ENCODE data around the gene EGFL8. TPM values are rescaled to one million over a fixed set of nuclear protein-coding genes. Genes with fewer than 3 reads are reported as not detected.

Gene EGFL8
- total and polyA plus RNA-seq, 9 of the 15 experiments (the other 6 are each of a cell fraction or from before 2014, with no cell fraction given): 2.2 to 47.4 (median 14.2) TPM

DNA sequence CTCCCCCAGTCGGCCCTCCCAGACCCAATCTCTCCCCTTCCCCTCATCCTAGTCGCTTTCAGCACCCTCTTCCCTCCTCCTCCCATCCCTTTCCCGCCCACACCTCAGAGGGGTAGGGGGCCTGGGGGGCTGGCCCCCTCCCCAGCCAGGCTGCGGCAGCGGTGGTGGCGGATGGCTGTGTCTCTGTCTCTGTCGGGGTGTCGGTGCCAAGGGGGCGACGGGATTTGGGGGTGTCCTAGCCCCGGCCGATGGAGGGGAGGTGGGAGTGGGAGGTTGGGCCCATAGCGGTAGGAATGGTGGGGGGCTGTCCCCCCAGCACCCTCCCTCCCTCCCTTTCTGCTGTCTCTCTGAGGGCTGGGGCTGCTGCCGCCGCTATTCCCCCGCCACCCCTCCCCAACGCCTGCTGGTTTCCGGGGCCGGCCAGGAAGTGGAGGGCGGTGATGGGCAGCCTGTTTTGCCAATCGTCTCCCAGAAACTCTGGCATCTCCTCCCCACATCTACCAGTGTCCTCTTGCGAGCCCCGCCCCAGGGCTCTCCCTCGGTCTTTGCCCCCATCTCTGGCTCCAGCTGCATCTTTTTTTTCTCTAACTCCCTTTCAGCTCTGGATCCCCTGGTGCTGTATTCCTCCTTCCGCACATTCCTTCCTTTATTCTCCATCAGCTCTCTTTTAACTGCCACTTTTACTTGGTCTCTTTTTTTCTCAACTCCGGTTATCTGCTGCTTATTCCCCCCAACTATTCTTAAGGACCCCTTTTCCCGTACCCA, 11.5 kb downstream of the EGFL8 start, which contains the start of gene AGPAT1 (continued):
- TF ChIP-seq, protein P1, sequence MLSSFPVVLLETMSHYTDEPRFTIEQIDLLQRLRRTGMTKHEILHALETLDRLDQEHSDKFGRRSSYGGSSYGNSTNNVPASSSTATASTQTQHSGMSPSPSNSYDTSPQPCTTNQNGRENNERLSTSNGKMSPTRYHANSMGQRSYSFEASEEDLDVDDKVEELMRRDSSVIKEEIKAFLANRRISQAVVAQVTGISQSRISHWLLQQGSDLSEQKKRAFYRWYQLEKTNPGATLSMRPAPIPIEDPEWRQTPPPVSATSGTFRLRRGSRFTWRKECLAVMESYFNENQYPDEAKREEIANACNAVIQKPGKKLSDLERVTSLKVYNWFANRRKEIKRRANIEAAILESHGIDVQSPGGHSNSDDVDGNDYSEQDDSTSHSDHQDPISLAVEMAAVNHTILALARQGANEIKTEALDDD (IDR thresholded peaks at IDR 0.05): no peak
- TF ChIP-seq, protein P2, sequence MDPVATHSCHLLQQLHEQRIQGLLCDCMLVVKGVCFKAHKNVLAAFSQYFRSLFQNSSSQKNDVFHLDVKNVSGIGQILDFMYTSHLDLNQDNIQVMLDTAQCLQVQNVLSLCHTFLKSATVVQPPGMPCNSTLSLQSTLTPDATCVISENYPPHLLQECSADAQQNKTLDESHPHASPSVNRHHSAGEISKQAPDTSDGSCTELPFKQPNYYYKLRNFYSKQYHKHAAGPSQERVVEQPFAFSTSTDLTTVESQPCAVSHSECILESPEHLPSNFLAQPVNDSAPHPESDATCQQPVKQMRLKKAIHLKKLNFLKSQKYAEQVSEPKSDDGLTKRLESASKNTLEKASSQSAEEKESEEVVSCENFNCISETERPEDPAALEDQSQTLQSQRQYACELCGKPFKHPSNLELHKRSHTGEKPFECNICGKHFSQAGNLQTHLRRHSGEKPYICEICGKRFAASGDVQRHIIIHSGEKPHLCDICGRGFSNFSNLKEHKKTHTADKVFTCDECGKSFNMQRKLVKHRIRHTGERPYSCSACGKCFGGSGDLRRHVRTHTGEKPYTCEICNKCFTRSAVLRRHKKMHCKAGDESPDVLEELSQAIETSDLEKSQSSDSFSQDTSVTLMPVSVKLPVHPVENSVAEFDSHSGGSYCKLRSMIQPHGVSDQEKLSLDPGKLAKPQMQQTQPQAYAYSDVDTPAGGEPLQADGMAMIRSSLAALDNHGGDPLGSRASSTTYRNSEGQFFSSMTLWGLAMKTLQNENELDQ (CRISPR knock-in tag; IDR thresholded peaks at IDR 0.05; ENCODE audit: borderline replicate concordance): no peak
- TF ChIP-seq, protein P3, sequence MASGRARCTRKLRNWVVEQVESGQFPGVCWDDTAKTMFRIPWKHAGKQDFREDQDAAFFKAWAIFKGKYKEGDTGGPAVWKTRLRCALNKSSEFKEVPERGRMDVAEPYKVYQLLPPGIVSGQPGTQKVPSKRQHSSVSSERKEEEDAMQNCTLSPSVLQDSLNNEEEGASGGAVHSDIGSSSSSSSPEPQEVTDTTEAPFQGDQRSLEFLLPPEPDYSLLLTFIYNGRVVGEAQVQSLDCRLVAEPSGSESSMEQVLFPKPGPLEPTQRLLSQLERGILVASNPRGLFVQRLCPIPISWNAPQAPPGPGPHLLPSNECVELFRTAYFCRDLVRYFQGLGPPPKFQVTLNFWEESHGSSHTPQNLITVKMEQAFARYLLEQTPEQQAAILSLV (tag; IDR thresholded peaks at IDR 0.05): 0 out of 2 replicates have a peak, but pooled peaks have one; percentile 19
- TF ChIP-seq ATF1 (CRISPR knock-in tag; IDR thresholded peaks at IDR 0.05): no peak
- peak; percentile 47 for TF ChIP-seq ATF1 (tag; IDR thresholded peaks at IDR 0.05)
- peak; percentile 65; the same call in 1 of the 2 replicates for TF ChIP-seq RB1 (IDR thresholded peaks at IDR 0.05; ENCODE audit: low read depth)
- TF ChIP-seq, protein P4, sequence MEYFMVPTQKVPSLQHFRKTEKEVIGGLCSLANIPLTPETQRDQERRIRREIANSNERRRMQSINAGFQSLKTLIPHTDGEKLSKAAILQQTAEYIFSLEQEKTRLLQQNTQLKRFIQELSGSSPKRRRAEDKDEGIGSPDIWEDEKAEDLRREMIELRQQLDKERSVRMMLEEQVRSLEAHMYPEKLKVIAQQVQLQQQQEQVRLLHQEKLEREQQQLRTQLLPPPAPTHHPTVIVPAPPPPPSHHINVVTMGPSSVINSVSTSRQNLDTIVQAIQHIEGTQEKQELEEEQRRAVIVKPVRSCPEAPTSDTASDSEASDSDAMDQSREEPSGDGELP (CRISPR knock-in tag; IDR thresholded peaks at IDR 0.05; ENCODE audit: borderline replicate concordance): peak; percentile 76; the same call in 1 of the 2 replicates
- TF ChIP-seq, protein P5, sequence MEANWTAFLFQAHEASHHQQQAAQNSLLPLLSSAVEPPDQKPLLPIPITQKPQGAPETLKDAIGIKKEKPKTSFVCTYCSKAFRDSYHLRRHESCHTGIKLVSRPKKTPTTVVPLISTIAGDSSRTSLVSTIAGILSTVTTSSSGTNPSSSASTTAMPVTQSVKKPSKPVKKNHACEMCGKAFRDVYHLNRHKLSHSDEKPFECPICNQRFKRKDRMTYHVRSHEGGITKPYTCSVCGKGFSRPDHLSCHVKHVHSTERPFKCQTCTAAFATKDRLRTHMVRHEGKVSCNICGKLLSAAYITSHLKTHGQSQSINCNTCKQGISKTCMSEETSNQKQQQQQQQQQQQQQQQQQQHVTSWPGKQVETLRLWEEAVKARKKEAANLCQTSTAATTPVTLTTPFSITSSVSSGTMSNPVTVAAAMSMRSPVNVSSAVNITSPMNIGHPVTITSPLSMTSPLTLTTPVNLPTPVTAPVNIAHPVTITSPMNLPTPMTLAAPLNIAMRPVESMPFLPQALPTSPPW (CRISPR knock-in tag; IDR thresholded peaks at IDR 0.05): peak; percentile 100
- TF ChIP-seq XRCC3 (IDR thresholded peaks at IDR 0.05): no peak
- TF ChIP-seq, protein P6, sequence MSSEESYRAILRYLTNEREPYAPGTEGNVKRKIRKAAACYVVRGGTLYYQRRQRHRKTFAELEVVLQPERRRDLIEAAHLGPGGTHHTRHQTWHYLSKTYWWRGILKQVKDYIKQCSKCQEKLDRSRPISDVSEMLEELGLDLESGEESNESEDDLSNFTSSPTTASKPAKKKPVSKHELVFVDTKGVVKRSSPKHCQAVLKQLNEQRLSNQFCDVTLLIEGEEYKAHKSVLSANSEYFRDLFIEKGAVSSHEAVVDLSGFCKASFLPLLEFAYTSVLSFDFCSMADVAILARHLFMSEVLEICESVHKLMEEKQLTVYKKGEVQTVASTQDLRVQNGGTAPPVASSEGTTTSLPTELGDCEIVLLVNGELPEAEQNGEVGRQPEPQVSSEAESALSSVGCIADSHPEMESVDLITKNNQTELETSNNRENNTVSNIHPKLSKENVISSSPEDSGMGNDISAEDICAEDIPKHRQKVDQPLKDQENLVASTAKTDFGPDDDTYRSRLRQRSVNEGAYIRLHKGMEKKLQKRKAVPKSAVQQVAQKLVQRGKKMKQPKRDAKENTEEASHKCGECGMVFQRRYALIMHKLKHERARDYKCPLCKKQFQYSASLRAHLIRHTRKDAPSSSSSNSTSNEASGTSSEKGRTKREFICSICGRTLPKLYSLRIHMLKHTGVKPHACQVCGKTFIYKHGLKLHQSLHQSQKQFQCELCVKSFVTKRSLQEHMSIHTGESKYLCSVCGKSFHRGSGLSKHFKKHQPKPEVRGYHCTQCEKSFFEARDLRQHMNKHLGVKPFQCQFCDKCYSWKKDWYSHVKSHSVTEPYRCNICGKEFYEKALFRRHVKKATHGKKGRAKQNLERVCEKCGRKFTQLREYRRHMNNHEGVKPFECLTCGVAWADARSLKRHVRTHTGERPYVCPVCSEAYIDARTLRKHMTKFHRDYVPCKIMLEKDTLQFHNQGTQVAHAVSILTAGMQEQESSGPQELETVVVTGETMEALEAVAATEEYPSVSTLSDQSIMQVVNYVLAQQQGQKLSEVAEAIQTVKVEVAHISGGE (CRISPR knock-in tag; IDR thresholded peaks at IDR 0.05): peak in 1 of 3 experiments; percentile 30; a peak in 1 of 6 replicates
- TF ChIP-seq SPI1 (IDR thresholded peaks at IDR 0.05; ENCODE audit: borderline replicate concordance, low read depth, low read length): peak; percentile 41; the same call in 1 of the 2 replicates
- no peak for TF ChIP-seq ZNF75A (CRISPR knock-in tag; IDR thresholded peaks at IDR 0.05)
- 0 out of 2 replicates have a peak, but pooled peaks have one; percentile 11 for TF ChIP-seq RFX7 (CRISPR knock-in tag; IDR thresholded peaks at IDR 0.05)
- TF ChIP-seq GABPA (tag; conservative IDR thresholded peaks at IDR 0.05; ENCODE audit: low read depth): peak; percentile 97
- peak; percentile 20; the same call in 1 of the 2 replicates for TF ChIP-seq ZNF316 (IDR thresholded peaks at IDR 0.05)

Data from K562 (cell line).